BJ (cell line): ENCODE measurements around the gene SYNE1. TPM values are rescaled to one million over a fixed set of nuclear protein-coding genes. Genes with fewer than 3 reads are reported as not detected.
A peak's percentile ranks its signal among the peaks of the same experiment; 100 is the strongest.

ENCODE experiments used
- CTCF ChIA-PET: fragments of 350-600 bp; formaldehyde crosslinking; extraction: SDS; loops from one replicate; lab custom pipeline; 2021; ENCODE audit warnings: antibody characterized with exemption, inconsistent platforms; lab: Yijun Ruan, JAX
- POLR2A ChIA-PET: fragments of 300-600 bp; sonication (Branson Sonifier 250); formaldehyde crosslinking; extraction: SDS; loops from one replicate; lab custom pipeline; 2021; ENCODE audit warnings: antibody characterized with exemption; lab: Charles Lee
- DNase-seq: peaks from one replicate; pipeline ENCODE4 v3.0.0-alpha.2; 2011; ENCODE audit warnings: low read depth
- H3K27me3 ChIP-seq: 2 replicates; pipeline ENCODE4 v1.6.0; 2011; ENCODE audit warnings: low read length; ENCODE audit not compliant: control insufficient read depth, insufficient read depth
- H3K36me3 ChIP-seq: 2 replicates; pipeline ENCODE4 v1.5.1; 2011; ENCODE audit warnings: low read length; ENCODE audit not compliant: control insufficient read depth, insufficient read depth
- H3K4me3 ChIP-seq: 2 replicates; pipeline ENCODE4 v1.5.1; 2011; ENCODE audit warnings: low read depth, mild to moderate bottlenecking, control low read depth, low read length
- CTCF ChIP-seq: IDR thresholded peaks from 2 replicates; pipeline ENCODE4 v1.5.1; 2011; ENCODE audit warnings: low read depth, mild to moderate bottlenecking, control low read depth, inconsistent platforms, low read length, moderate library complexity; ENCODE audit not compliant: insufficient read depth
- polyA plus RNA-seq: library from polyadenylated mRNA; depleted of rRNA; stranded (reverse); fragments of >200 nt; gene quantifications from 2 replicates; pipeline ENCODE4 v1.2.3, GENCODE V29; 2011

The SYNE1 gene
- polyA plus RNA-seq, 1 experiment, result 44.2 TPM

GRCh38 chr6:152557502-152557901, 79.7 kb downstream of the SYNE1 start:
- DNase-seq, result no peak
- ChIA-PET POLR2A (no interaction called here), CTCF (interaction anchor here (0.6 to 2.5 kb wide), 9 partner anchors 10 to 529 kb away, joined by 3 to 15 read pairs (median 4); no protein-coding TSS in a partner anchor)
- TF ChIP-seq CTCF, result no peak
- no peaks in the 10 kb centered on the region for H3K36me3 ChIP-seq
- H3K4me3 ChIP-seq, result no peak overlapping the region
- H3K27me3 ChIP-seq, result no peaks in the 10 kb centered on the region

- POLR2A ChIA-PET, result no interaction called here
- Histone ChIP-seq H3K27me3 (no peaks in the 10 kb centered on the region), H3K36me3 (no peaks in the 10 kb centered on the region), H3K4me3 (no peak overlapping the region)
- TF ChIP-seq CTCF, result no peak
- DNase-seq, result no peak
- CTCF ChIA-PET, result interaction anchor here (4.2 to 4.6 kb wide), 2 partner anchors 88 to 115 kb away, joined by 47 to 63 read pairs; no protein-coding TSS in a partner anchor
Measured at GRCh38 chr6:152554851-152555250, 82.3 kb downstream of the SYNE1 start.

- CTCF ChIA-PET, result interaction anchor here (0.6 to 4.6 kb wide), 36 partner anchors 8 to 399 kb away, joined by 3 to 63 read pairs (median 4); partner anchors contain the start of gene SYNE1
- DNase-seq, result no peak
- peak; percentile 88 for TF ChIP-seq CTCF
- H3K27me3 ChIP-seq, result no peaks in the 10 kb centered on the region
- POLR2A ChIA-PET, result no interaction called here
- no peak overlapping the region for H3K4me3 ChIP-seq
- H3K36me3 ChIP-seq, result no peaks in the 10 kb centered on the region
Measured at GRCh38 chr6:152552616-152553209, 84.4 kb downstream of the SYNE1 start.

GRCh38 chr6:152543519-152543918, 93.6 kb downstream of the SYNE1 start:
- ChIA-PET CTCF (interaction anchor here (0.8 to 1.1 kb wide), 2 partner anchors 9 to 99 kb away, joined by 3 to 4 read pairs; no protein-coding TSS in a partner anchor), POLR2A (no interaction called here)
- H3K36me3 ChIP-seq, result no peaks in the 10 kb centered on the region
- DNase-seq, result no peak
- H3K4me3 ChIP-seq, result no peak overlapping the region
- no peaks in the 10 kb centered on the region for H3K27me3 ChIP-seq
- no peak for TF ChIP-seq CTCF

- TF ChIP-seq CTCF, result no peak
- Histone ChIP-seq H3K36me3 (no peaks in the 10 kb centered on the region), H3K27me3 (no peaks in the 10 kb centered on the region), H3K4me3 (no peak overlapping the region)
- no peak for DNase-seq
- CTCF ChIA-PET, result interaction anchor here (1.0 kb wide), 1 partner anchor 358 kb away, joined by 3 read pairs; no protein-coding TSS in a partner anchor
- POLR2A ChIA-PET, result no interaction called here
Measured at GRCh38 chr6:152540381-152540780, 96.8 kb downstream of the SYNE1 start.
